ENCODE results near the gene CA14. TPM values are rescaled to one million over a fixed set of nuclear protein-coding genes. Genes with fewer than 3 reads are reported as not detected.

The CA14 gene
- total RNA-seq, 1 experiment from 2014 or later: 1.7 TPM

DNA sequence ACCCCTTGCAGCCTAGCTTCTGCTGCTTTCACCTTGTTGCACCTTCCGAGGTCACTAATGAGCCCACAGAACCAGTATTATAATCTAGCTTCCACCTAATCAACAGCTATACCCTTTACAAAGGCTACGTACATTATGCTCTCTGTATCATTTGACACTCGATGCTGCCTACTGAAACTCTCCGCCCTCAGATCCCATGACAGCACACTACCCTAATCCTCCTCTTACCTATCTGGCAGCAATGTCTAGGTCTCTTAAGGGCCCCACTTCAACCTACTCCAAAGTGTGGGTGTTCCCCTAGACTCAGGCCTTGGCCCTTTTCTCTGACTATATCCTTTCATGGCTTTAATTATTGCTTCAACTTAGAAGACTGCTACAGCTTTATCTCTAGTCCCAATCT, 31.2 kb downstream of the CA14 start:
- peaks cover 7% of the 10 kb centered on the region; the same call in 1 of the 2 replicates for H3F3A ChIP-seq (ENCODE audit: insufficient read depth, low read depth)
- intact Hi-C loops (cut with micrococcal nuclease; ENCODE audit: unreplicated experiment): loop anchor here (10.0 kb wide), 1 partner anchor 336 kb away; the partner anchor contains the start of gene ENSA

DNA sequence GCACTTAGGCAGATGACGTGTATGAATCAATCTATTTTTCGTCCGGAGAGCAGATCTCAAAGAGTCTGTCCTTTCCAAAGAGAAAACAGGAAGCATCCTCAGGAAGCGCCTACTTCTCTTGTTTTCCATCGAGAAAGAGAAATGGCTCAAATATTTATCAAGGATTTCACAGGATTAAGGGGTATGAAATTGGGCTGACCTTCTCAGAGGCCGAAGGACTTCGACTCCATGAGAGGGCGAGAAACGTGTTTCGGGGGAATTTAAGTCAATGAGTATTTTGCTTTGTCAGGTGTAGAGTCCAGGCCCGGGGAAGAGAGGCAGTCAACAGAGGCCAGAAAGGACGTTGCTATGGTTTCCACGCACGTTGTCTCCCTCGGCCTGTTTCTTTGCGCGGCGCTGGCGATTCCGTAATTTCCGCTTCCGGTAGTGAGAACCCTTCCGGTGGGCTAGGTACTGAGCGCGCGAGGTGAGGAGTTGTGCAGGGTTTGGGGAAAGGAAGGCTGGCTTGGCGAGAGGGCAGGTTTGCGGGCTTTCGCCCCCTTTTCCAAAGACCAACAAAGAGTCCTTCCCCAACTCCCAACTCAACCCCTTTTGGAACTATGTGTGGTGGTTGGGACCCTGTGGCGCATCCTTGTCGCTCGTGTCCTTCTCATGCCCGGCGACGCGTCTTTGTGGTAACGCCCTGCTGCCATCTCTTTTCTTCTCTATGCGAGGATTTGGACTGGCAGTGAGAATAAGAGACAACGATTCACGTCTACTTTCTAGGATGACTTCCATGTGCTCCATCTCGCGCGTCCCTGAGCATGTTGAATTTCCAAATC, 36.1 kb downstream of the CA14 start, which contains the start of gene MRPS21:
MRPS21 (plus strand) TSS at position 429 of the 821 bp plus-strand sequence. CDS start 506 bp downstream, outside the sequence.
- Histone ChIP-seq H3F3A (ENCODE audit: insufficient read depth, low read depth) (peaks cover 7% of the 10 kb centered on the region; the same call in 1 of the 2 replicates), H3K36me3 (ENCODE audit: low read depth) (peaks cover 23% of the 10 kb centered on the region), H3K4me1 (replicated peaks; ENCODE audit: insufficient read depth) (peaks cover 15% of the 10 kb centered on the region), H3K4me2 (peak within 1 kb of the TSS; percentile 89), H3K9me3 (ENCODE audit: insufficient read depth, low read depth) (no peaks in the 10 kb centered on the region), H3K9me2 (ENCODE audit: insufficient read depth) (no peaks in the 10 kb centered on the region), H2AFZ (peak within 1 kb of the TSS; percentile 99), H4K20me1 (ENCODE audit: insufficient read depth) (no peaks in the 10 kb centered on the region), H3K27me3 (ENCODE audit: insufficient read depth, low read depth) (no peaks in the 10 kb centered on the region), H3K4me3 (peak within 1 kb of the TSS; percentile 91), H3K79me2 (ENCODE audit: low read depth) (peaks cover 33% of the 10 kb centered on the region), H3K27ac (peak within 1 kb of the TSS; percentile 69)
- ChIA-PET POLR2A (ENCODE audit: unreplicated experiment) (no interaction called here), CTCF (no interaction called here)
- peak; percentile 82 to 87 for DNase-seq
- no peak for TF ChIP-seq EZH2 (IDR thresholded peaks at IDR 0.05; ENCODE audit: low read depth)
- TF ChIP-seq, protein P1, sequence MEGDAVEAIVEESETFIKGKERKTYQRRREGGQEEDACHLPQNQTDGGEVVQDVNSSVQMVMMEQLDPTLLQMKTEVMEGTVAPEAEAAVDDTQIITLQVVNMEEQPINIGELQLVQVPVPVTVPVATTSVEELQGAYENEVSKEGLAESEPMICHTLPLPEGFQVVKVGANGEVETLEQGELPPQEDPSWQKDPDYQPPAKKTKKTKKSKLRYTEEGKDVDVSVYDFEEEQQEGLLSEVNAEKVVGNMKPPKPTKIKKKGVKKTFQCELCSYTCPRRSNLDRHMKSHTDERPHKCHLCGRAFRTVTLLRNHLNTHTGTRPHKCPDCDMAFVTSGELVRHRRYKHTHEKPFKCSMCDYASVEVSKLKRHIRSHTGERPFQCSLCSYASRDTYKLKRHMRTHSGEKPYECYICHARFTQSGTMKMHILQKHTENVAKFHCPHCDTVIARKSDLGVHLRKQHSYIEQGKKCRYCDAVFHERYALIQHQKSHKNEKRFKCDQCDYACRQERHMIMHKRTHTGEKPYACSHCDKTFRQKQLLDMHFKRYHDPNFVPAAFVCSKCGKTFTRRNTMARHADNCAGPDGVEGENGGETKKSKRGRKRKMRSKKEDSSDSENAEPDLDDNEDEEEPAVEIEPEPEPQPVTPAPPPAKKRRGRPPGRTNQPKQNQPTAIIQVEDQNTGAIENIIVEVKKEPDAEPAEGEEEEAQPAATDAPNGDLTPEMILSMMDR (conservative IDR thresholded peaks at IDR 0.05): no peak
- TSS peak; percentile 98 for BruUV-seq (replicated peaks)
- intact Hi-C loops (cut with micrococcal nuclease; ENCODE audit: unreplicated experiment): no loop called here

More for the DNA sequence above, 31.2 kb downstream of the CA14 start:
- TF ChIP-seq, protein P1 (conservative IDR thresholded peaks at IDR 0.05): no peak
- TF ChIP-seq EZH2 (IDR thresholded peaks at IDR 0.05; ENCODE audit: low read depth): no peak
- H3K79me2 ChIP-seq (ENCODE audit: low read depth): peaks cover 1% of the 10 kb centered on the region
- POLR2A ChIA-PET (ENCODE audit: unreplicated experiment): no interaction called here
- H3K9me2 ChIP-seq (ENCODE audit: insufficient read depth): no peaks in the 10 kb centered on the region
- no peak overlapping the region for H3K4me2 ChIP-seq
- no peaks in the 10 kb centered on the region for H3K9me3 ChIP-seq (ENCODE audit: insufficient read depth, low read depth)
- H2AFZ ChIP-seq: no peak overlapping the region
- H3K4me3 ChIP-seq: no peak overlapping the region
- peaks cover 8% of the 10 kb centered on the region for H3K4me1 ChIP-seq (replicated peaks; ENCODE audit: insufficient read depth)
- DNase-seq: no peak
- H3K27ac ChIP-seq: no peak overlapping the region
- 0 out of 2 replicates have a peak, but pooled peaks cover 3% of the 10 kb centered on the region for H4K20me1 ChIP-seq (ENCODE audit: insufficient read depth)
- H3K27me3 ChIP-seq (ENCODE audit: insufficient read depth, low read depth): no peaks in the 10 kb centered on the region
- CTCF ChIA-PET: no interaction called here
- BruUV-seq (replicated peaks): no TSS peak
- no peaks in the 10 kb centered on the region for H3K36me3 ChIP-seq (ENCODE audit: low read depth)

DNA sequence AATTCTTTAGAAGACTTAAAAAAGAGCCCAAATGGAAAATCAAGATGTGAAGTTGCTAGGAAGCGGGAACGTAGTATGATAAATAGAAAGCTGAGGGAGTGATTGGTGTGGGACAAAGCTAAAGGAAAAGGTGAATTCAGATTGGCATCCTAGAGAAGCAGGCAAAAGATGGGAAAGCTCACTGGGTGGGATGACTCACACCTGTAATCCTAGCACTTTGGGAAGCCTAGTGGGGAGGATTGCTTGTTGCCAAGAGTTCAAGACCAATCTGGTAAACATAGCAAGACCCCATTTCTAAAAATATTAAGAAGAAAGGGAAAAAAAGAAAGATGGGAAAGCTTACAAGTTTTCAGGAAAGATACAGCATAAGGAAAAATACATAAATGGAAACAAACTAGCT, 37.9 kb downstream of the CA14 start:
- Histone ChIP-seq H3K27ac (no peak overlapping the region), H3K27me3 (ENCODE audit: insufficient read depth, low read depth) (no peaks in the 10 kb centered on the region), H2AFZ (no peak overlapping the region), H4K20me1 (ENCODE audit: insufficient read depth) (no peaks in the 10 kb centered on the region; the same call in 1 of the 2 replicates), H3K4me2 (peak overlapping the region; percentile 89; the same call in 1 of the 2 replicates), H3K36me3 (ENCODE audit: low read depth) (peaks cover 28% of the 10 kb centered on the region), H3F3A (ENCODE audit: insufficient read depth, low read depth) (peaks cover 7% of the 10 kb centered on the region; the same call in 1 of the 2 replicates), H3K4me3 (no peak overlapping the region), H3K9me3 (ENCODE audit: insufficient read depth, low read depth) (no peaks in the 10 kb centered on the region), H3K4me1 (replicated peaks; ENCODE audit: insufficient read depth) (peaks cover 15% of the 10 kb centered on the region), H3K79me2 (ENCODE audit: low read depth) (peaks cover 37% of the 10 kb centered on the region), H3K9me2 (ENCODE audit: insufficient read depth) (no peaks in the 10 kb centered on the region)
- ChIA-PET POLR2A (ENCODE audit: unreplicated experiment) (interaction anchor here (0.7 kb wide), 1 partner anchor 68 kb away, joined by 6 read pairs; the partner anchor contains the start of gene RPRD2), CTCF (no interaction called here)
- no peak for DNase-seq
- TF ChIP-seq, protein P1 (conservative IDR thresholded peaks at IDR 0.05): no peak
- TF ChIP-seq EZH2 (IDR thresholded peaks at IDR 0.05; ENCODE audit: low read depth): no peak
- intact Hi-C loops (cut with micrococcal nuclease; ENCODE audit: unreplicated experiment): no loop called here
- BruUV-seq (replicated peaks): no TSS peak
